Urinary bladder (tissue), 4 donors: ENCODE results near the gene MTA3. TPM values are rescaled to one million over a fixed set of nuclear protein-coding genes. Genes with fewer than 3 reads are reported as not detected.
A peak's percentile ranks its signal among the peaks of the same experiment; 100 is the strongest.

Source experiments
- DNase-seq: peaks from one replicate; pipeline ENCODE4 v3.0.0-alpha.2; 2015; ENCODE audit errors: extremely low spot score
- H3K27ac ChIP-seq: one replicate; pipeline ENCODE4 v1.5.1; 2013; ENCODE audit warnings: low read depth, mild to moderate bottlenecking, moderate library complexity
- H3K36me3 ChIP-seq: one replicate; pipeline ENCODE4 v1.6.1; 2013; ENCODE audit warnings: mild to moderate bottlenecking, moderate library complexity; ENCODE audit not compliant: insufficient read depth
- H3K4me1 ChIP-seq: one replicate; pipeline ENCODE4 v1.6.1; 2013; ENCODE audit warnings: mild to moderate bottlenecking, moderate library complexity; ENCODE audit not compliant: insufficient read depth
- H3K4me3 ChIP-seq: one replicate; pipeline ENCODE4 v1.5.1; 2013; ENCODE audit warnings: low read depth, low read length
- WGBS: extraction: QIAGEN DNeasy Blood & Tissue Kit; methylation state at CpG from one replicate; pipeline ENCODE4 v1.1.7; 2013; 5-methylcytosine and 5-hydroxymethylcytosine counted together
- polyA plus RNA-seq: library from polyadenylated mRNA; stranded (reverse); fragments of 200-250 nt; gene quantifications from one replicate; pipeline ENCODE4 v1.2.3, GENCODE V29; 2013
- total RNA-seq: library from RNA; depleted of rRNA; stranded (reverse); fragments of >200 nt; gene quantifications from one replicate; pipeline ENCODE4 v1.2.3, GENCODE V29; 2014
- donor health status: healthy with polysubstance abuse.
- donor health status: healthy.

Gene MTA3
- total and polyA plus RNA-seq, 2 donors = 28.0 to 62.3 TPM

DNA sequence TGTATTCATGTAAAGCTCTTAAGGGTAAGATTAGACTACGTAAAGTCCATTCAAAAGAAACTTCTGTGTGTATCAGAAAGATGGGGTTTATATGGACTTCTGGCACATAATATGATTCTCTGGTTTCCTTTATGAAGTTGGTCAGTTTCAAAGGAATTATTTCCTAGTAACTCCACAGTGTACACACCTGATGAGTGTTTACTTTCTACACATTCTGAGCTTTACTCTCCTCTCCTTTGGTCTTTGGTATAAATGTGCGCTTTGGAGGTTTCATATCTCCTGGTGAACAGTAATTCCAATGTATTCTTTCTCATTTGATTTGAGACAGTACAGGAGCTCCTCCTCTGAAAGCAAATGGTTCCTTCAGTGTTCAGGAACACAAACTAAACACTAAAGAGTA lies 107.4 kb downstream of the MTA3 start:
- Histone ChIP-seq H3K4me3 (no peak overlapping the region), H3K27ac (no peak overlapping the region), H3K4me1 (no peaks in the 10 kb centered on the region), H3K36me3 (no peaks in the 10 kb centered on the region)
- no peak for DNase-seq
- 97% methylated on average over 2 of the region's 2 CpGs for WGBS

DNA sequence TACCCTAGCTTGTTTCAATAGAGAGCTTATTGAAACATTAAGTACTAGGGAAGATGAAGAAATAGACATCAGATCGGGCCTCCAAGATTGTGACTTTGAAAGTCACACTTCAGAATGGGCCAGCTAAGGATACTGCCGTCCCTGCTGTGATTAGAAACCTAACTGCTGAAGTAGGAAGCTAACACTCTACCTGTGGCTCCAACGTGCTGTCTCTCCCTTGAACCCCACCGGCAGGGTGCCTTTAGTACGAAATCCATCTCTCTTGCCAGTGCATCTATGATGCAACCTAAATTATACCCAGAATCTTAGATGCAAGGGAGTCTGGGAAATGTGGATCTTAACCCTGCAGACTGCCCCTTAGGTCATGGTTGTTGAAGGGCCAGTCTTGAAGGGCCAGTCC lies 116.9 kb downstream of the MTA3 start:
- no peak overlapping the region for H3K4me3 ChIP-seq
- H3K27ac ChIP-seq = no peak overlapping the region
- WGBS = 74% methylated on average over 5 of the region's 5 CpGs
- H3K36me3 ChIP-seq = peaks cover 3% of the 10 kb centered on the region
- DNase-seq = no peak
- no peaks in the 10 kb centered on the region for H3K4me1 ChIP-seq

DNA sequence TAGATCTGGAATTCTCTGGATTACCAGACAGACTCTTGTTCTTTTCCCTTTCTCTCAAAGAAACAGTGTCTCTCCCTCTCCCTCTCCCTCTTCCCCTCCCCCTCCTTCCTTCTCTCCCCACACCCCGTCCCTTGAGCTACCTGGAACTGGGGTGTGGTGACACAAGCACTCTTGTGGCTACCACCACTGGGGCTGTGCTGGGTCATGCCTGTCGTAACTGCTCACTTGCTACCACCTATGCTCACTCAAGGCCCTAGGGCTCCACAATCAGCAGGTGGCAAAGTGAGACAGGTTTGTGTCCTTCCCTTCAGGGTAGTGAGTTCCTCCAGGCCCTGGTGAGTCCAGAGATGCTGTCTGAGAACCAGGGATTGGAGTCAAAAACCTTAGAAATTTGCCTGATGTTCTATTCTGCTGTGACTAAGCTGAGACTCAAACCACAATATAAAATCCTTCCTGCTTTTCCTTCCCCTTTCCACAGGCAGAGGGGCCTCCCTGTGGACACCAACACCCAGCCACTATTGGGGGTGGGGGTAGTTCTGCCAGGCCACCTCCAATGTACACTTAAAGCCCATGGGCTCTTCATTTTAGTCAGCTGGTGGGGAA lies 124.7 kb downstream of the MTA3 start:
- WGBS = 87% methylated on average over 2 of the region's 2 CpGs
- no peak overlapping the region for H3K4me3 ChIP-seq
- no peak overlapping the region for H3K27ac ChIP-seq
- no peak for DNase-seq
- H3K36me3 ChIP-seq = no peaks in the 10 kb centered on the region
- no peaks in the 10 kb centered on the region for H3K4me1 ChIP-seq

DNA sequence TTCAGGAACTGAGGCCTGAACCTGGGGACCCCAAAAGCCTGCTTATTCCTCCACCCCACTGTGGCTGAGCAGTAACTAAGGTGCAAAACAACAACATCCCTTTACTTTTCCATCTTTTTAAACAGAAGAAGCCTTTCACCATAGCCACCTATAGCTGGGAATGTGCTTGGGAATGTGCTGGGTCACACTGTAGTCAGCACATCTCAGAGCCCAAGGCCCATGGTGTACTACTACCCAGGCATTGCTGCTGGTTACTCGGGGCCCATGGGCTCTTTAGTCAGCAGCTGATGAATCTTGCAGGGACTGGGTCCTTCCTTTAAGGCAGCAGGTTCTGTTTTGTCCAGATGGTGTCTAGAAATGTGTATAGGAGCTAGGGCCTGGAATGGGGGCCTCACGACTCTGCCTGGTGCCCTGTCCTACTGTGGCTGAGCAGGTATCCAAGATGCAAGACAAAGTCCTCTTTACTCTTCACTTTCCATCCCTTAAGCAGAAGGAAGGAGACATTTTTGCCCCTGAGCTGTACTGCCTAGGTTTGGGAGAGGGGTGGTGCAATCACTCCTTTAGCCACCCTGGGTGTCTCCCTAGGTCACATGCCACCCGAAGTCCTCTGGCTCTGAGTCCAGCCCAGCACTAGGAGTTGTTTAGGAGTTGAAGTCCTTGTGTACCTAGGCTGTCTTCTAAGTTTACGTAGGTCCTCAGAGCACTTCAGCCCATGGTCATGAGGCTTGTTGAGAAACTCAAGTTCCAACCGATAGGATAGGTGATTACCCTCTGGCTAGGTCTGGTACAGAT lies 125.5 kb downstream of the MTA3 start:
- no peaks in the 10 kb centered on the region for H3K36me3 ChIP-seq
- no peaks in the 10 kb centered on the region for H3K4me1 ChIP-seq
- H3K27ac ChIP-seq = no peak overlapping the region
- DNase-seq = no peak
- no peak overlapping the region for H3K4me3 ChIP-seq
- WGBS = 97% methylated on average over 5 of the region's 5 CpGs

DNA sequence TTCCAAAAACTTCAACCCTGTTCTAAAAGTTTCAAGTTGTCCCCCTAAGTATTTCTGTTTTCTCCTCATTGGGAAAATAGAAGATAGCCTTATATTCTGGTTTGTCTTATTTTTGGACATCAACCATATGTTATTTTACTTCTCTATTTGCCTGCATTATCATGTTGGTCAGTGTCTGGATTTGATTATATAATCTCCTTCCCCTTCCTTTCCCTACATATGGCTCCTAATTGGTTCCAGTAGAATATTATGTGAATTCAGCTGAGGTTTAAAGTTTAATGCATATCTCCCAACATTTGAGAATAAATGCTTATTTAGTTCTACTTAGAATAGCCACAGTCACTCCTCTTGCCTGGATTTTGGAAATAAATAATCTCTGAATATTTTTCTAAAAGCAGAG lies 128.6 kb downstream of the MTA3 start:
- no peak overlapping the region for H3K4me3 ChIP-seq
- no peak for DNase-seq
- no peaks in the 10 kb centered on the region for H3K4me1 ChIP-seq
- no peak overlapping the region for H3K27ac ChIP-seq
- no peaks in the 10 kb centered on the region for H3K36me3 ChIP-seq

DNA sequence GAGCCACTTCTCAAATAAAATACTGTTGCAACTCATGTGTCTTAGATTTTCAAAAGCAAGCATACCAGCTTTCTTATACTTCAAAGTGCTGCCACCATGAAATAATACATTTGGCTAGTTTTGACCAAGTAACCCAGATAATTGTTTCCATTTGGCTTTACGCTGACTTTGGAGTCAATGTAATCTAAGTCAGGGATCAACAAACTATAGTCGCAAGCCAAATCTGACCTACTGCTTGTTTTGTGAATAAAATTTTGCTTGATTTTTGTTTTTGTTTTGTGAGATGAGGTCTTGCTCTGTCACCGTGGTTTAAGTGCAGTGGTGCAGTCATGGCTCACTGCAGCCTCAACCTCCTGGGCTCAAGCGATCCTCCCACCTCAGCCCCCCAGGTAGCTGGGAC lies 130.5 kb downstream of the MTA3 start:
- 75% methylated on average over 4 of the region's 4 CpGs for WGBS
- H3K4me3 ChIP-seq = no peak overlapping the region
- H3K36me3 ChIP-seq = no peaks in the 10 kb centered on the region
- no peak overlapping the region for H3K27ac ChIP-seq
- no peaks in the 10 kb centered on the region for H3K4me1 ChIP-seq
- no peak for DNase-seq

DNA sequence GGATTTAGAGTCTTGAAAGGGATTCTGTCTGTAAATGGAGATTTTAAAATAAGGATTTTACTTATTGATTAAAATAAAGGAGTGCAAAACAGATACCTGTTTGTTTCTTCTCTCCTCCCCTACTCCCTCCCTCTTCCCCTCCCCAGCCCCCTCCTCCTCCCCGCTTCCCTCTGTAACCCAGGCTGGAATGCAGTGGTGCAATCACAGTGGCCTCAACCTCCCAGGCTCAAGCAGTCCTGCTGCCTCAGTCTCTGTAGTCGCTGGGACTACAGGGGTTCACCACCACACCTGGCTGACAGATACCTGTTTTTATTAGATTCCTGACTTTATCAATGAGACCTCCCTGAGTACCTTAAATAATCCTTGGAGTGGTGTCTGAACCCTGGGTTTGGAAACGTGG lies 138.4 kb downstream of the MTA3 start:
- 75% methylated on average over 3 of the region's 3 CpGs for WGBS
- no peak for DNase-seq

DNA sequence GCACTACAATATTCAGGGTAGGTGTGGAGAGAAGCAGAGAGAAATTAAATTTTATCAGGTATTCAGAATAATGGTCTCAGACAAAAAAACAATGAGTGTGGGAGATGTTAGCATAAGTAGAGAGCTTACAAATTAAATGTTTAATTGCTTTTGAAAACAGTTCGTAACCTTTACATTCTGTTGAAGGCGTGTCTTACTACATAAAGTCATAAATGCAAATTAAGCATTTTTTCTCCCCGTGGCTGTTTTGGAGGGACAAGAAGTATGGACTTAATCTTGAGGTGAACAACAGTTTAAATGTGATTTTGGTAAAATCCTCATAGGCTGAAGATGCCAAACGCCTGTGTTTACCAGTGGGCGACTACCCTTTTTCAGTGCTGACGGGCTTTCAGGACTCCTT lies 139.7 kb downstream of the MTA3 start:
- H3K27ac ChIP-seq = no peak overlapping the region
- WGBS = 65% methylated on average over 6 of the region's 6 CpGs
- no peak for DNase-seq

More for the DNA sequence above, 138.4 kb downstream of the MTA3 start:
- Histone ChIP-seq H3K36me3 (peaks cover 1% of the 10 kb centered on the region), H3K4me1 (no peaks in the 10 kb centered on the region), H3K4me3 (no peak overlapping the region), H3K27ac (no peak overlapping the region)

DNA sequence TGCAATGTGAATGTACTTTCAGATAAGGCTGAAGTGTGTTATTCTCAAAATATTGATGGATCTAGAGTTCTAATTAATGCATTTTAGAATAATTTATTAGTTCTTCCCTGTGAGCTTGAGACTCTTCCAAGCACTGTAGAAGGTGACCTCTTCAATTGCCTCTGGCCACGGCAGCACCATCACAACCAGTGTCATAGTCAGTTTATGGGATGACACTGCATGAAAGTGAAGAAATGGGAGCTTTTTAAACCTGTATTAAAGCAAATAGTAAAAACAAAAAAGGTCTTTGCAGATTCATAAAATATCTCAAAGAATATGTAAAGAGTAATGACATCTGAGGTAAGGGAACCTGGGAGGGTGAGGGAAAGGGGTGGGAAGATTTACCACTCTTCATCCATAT lies 143.5 kb downstream of the MTA3 start:
- no peak overlapping the region for H3K27ac ChIP-seq
- 98% methylated on average over 1 of the region's 1 CpG for WGBS
- no peak for DNase-seq
- H3K36me3 ChIP-seq = peaks cover 1% of the 10 kb centered on the region
- no peak overlapping the region for H3K4me3 ChIP-seq
- no peaks in the 10 kb centered on the region for H3K4me1 ChIP-seq

More for the DNA sequence above, 139.7 kb downstream of the MTA3 start:
- H3K36me3 ChIP-seq = peaks cover 1% of the 10 kb centered on the region
- no peak overlapping the region for H3K4me3 ChIP-seq
- no peaks in the 10 kb centered on the region for H3K4me1 ChIP-seq

DNA sequence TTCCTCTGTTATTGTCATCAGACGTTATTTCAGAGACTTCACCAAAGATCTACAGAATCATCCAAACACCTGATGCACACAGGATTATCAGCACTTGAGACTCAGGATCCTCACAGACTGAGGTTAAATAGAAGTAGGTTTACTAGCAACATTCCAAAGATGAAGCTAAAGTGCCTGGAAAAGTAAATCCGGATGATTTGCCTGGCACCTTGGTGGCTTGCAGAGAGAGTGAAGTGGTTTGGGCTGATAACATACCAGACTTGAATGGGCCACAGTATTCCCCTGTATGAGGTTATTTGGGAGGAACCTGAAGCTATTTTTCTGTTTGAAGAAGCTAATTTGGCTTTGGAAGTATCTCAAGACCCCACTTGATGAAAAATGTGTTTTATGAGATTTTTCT lies 144.5 kb downstream of the MTA3 start:
- Histone ChIP-seq H3K36me3 (peaks cover 1% of the 10 kb centered on the region), H3K4me3 (no peak overlapping the region), H3K4me1 (no peaks in the 10 kb centered on the region), H3K27ac (no peak overlapping the region)
- 84% methylated on average over 2 of the region's 2 CpGs for WGBS
- DNase-seq = no peak

DNA sequence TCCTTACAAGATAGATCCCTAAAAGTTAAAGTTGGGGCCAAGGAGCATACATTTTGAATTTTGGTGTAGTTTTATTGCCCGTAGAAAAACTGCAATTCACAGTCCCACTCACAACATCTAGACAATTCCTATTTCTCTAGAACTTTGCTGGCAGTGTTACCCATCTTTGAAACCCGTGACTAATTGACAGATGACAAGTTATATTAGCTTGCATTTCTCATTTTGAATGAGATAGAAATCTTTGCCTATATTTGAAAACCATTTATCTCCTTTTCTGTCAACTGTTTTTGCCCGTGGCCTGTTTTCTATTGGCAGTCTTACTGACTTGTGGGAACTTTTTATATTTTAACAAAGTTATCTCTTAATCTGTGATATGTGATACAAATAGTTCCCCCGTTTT lies 145.5 kb downstream of the MTA3 start:
- no peak overlapping the region for H3K27ac ChIP-seq
- DNase-seq = no peak
- peaks cover 1% of the 10 kb centered on the region for H3K36me3 ChIP-seq
- H3K4me1 ChIP-seq = no peaks in the 10 kb centered on the region
- no peak overlapping the region for H3K4me3 ChIP-seq
- WGBS = 63% methylated on average over 4 of the region's 4 CpGs

DNA sequence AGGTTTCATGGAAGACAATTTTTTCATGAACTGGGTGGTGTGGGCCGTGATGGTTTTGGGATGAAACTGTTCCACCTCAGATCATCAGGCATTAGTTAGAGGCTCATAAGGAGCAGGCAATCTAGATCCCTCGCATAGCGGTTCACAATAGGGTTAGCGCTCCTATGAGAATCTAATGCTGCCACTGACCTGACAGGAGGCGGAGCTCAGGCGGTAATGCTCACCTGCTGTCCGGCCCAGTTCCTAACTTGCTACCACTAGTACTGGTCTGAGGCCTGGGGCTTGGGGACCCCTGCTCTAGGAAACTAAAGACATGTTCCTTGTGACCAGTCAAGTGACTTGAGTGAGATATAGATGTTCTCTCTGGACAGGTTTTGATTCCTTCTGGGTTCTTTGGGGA lies 146.3 kb downstream of the MTA3 start:
- Histone ChIP-seq H3K4me1 (no peaks in the 10 kb centered on the region), H3K27ac (no peak overlapping the region), H3K36me3 (peaks cover 1% of the 10 kb centered on the region), H3K4me3 (no peak overlapping the region)
- WGBS = 94% methylated on average over 7 of the region's 7 CpGs
- no peak for DNase-seq

DNA sequence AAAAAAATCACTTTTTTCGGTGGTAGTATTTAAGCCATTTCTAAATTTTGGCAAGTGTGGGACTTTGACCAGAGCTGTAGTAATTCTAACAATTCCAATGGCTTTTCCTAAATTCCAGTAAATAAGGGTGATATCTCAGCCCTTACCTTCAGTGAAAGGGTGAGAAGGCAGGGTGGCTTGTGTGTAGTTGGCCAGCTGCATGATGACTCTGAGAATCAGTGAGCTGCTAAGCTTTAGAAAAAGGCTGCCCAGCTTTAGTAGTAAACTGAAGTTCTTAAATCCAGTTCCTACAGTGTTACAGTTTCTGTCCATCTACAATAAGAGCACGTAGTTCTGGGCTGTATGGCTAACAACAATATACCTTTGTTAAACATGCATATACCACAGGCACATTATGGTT lies 153.5 kb downstream of the MTA3 start:
- DNase-seq = no peak
- Histone ChIP-seq H3K4me3 (no peak overlapping the region), H3K4me1 (no peaks in the 10 kb centered on the region), H3K36me3 (no peaks in the 10 kb centered on the region), H3K27ac (peak overlapping the region; percentile 53)
- WGBS = 74% methylated on average over 2 of the region's 2 CpGs

DNA sequence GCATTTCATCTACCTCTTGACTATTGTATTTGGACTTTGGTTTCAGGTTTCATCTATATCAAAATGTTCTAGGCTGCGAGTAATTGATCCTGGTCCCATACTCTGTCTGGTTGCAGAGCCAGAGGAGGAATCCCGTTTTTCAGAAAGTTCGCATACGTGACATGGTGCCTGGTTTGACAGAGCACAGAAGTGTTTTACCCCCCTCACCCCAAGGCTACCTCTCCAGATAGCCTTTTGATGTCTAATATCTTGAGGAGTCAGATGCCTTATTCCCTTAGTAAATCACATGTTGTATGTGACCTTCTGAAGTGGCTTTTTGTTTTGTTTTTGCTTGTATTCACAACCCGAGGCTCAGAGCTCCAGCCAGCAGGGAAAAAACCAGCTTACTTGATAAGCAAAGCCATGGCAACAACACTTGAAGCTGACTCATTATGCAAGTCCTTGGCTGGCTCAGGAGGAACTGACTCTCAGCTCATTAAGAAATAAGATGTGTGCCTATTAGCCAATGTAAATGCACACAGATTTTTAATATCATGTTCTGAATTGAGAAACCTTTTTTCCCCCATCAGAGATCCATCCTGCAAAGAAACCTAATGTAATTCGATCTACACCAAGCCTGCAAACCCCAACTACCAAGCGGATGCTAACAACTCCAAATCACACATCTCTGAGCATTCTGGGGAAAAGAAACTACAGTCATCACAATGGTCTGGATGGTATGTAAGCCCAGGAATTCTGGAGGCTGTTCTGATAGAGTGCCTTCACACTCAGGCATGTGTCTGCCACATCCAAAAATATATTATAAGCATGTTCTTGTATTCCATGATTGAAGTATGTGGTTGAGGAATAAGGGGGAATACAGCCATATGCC lies 154.1 kb downstream of the MTA3 start:
- no peaks in the 10 kb centered on the region for H3K36me3 ChIP-seq
- H3K4me3 ChIP-seq = no peak overlapping the region
- no peaks in the 10 kb centered on the region for H3K4me1 ChIP-seq
- 53% methylated on average over 7 of the region's 7 CpGs for WGBS
- peak overlapping the region; percentile 43 for H3K27ac ChIP-seq
- no peak for DNase-seq
